ENCODE results near the gene TNNT2.

The TNNT2 gene

DNA sequence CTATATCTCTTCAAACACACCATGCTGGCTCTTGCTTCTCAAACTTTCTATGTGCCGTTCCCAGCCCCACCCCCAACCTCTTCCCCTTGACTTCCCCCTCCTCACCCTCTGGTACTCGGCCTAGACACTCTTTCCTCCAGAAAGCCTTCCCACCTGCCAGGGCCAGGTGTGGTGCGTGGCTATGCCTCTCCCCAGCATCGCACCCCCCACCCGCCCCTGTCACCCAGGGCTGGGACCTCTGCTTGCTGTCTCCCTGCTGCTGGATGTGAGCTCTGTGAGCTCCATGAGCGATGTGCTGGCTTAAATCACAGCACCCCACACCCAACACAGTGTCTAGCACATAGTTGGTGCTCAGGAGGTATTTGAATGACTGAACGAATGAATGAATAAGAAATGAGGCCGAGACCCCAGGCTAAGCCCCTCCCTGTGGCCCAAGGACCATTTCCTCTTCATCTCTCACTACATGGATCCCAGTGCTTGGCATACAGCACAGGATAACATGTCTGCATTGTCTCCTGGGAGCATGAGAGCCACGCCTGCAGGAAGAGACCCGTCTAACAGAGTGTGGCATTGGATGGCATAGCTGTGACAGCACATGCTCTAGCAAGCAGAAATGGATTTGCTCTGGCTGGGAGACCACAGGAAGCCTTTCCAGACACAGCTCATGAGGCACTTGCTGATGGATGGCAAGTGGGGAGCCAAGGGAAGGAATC lies 19.7 kb downstream of the TNNT2 start:
- DNase-seq (ENCODE audit: low read depth in 2 of 3, low spot score in 2 of 3): no peak

DNA sequence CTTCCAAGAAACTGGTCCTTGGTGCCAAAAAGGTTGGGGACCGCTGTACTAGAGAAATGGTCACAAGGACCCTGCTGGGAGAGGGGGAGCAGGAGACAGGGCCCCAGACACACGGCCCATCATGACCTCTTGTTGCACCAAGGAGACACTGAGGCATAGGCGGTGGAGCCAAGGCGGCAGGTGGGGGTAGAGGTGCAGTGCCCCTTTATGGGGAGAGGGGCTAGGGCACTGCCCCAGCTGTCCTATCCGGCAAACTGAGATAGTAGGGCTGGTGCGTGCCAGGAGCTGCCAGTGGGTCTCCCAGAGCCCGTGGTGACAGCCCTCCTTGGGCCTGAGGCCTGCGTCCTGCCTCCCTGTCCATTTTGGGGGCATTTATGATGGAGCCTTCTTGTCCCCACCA lies 20.3 kb downstream of the TNNT2 start:
- DNase-seq (ENCODE audit: low read depth in 2 of 3, low spot score in 2 of 3): no peak

DNA sequence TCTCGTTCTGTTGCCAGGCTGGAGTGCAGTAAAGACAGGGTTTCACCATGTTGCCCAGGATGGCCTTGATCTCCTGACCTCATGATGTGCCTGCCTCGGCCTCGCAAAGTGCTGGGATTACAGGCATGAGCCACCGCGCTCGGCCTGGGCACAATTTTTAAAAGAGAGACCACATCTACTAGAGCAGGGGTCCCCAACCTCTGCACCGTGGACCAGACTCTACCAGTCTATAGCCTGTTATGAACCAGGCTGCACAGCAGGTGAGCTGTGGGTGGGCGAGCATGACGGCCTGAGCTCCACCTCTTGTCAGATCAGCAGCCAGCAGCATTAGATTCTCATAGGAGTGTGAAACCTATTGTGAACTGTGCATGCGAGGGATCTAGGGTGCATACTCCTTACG lies 20.8 kb downstream of the TNNT2 start:
- no peak for DNase-seq (ENCODE audit: low read depth in 2 of 3, low spot score in 2 of 3)

DNA sequence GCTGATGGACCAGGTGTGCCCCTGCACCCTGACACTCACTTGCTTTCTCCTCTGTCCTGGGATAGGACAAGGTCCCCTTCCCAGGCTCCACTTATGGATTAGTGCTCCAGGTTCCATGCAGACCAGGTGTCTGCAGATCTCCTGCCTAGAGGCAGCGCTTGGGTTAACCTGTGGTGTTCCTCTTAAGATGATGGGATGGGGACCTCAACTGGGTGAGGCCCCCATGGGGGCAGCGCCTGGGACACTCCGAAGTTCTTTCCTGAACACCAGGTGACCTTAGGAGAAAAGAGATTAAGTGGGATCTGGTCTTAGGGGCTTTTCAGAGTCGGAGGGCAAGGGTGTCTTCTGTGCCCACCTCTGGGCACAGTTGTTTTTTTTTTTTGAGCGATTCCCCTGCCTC lies 21.2 kb downstream of the TNNT2 start:
- DNase-seq (ENCODE audit: low read depth in 2 of 3, low spot score in 2 of 3): no peak

DNA sequence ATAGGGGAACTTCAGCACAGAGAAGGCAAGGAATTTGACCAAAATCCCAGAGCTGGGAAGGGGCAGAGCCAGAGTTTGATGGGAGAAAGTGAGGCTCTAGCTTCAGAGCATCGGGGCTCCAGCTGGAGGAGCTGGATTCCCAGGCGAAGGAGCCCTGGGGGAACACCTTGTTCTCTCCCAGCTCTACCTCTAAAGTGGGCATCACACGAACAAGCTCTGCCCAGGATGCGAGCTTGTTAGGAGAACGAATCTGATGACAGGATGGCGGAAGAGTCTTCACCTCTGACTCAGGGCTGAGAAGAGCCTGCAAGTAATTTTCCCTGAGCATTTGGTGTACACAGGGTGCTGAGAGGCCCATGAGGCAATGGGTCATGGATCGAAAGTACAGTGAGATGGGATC lies 22.0 kb downstream of the TNNT2 start:
- no peak for DNase-seq (ENCODE audit: low read depth in 2 of 3, low spot score in 2 of 3)

DNA sequence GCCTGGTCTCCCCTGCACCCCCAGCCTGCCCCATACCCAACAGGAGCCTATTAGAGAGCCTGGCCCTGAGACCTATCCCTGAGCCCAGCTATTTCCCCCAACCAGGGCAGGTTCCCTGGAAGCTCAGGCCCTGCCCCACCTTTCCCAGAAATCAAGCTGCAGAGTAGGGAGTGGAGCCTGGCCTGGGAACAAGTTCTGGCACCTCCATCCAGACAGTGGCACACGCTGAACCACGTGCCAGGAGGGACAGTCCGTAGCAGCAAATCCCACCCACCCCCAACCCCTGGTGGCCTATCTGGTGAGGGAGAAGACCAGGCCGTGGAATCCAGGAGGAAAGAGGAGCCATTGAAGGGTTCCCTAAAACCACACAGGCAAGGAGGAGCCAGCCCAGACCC lies 22.6 kb downstream of the TNNT2 start:
- no peak for DNase-seq (ENCODE audit: low read depth in 2 of 3, low spot score in 2 of 3)

DNA sequence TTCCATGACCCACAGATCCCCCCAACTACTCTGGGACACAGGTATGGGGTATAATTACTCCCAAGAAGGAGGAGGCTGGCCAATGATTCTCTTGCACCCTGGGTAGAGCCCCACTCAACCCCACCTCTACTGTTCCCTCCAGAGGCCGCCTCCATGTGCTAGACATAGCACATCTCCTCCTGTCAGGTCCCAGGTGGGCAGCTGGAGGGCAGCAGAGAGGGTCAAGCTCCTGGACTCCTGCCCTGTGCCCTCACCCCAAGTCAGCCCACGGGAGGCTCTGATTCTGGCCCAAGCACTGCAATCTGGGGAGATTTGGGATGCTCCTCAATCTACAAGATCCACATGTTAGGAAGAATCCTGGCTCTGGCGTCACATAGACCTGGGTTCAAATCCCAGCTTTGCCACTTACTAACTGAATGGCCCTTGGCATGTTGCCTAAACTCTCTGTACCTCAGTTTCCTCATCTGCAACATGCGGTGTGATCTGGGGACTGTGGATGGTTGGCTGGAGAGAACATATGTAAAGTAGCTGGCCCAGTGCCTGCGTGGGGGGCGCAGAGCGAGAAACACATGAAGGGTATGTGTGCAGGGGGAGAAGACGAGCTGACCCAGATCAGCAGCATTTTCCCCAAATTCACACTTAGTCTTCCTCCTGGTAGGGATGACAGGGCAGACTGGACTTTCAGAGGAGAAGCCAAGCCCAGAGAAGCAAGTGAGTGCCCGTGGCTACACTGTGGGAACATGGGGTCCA lies 23.2 kb downstream of the TNNT2 start:
- no peak for DNase-seq (ENCODE audit: low read depth in 2 of 3, low spot score in 2 of 3)

DNA sequence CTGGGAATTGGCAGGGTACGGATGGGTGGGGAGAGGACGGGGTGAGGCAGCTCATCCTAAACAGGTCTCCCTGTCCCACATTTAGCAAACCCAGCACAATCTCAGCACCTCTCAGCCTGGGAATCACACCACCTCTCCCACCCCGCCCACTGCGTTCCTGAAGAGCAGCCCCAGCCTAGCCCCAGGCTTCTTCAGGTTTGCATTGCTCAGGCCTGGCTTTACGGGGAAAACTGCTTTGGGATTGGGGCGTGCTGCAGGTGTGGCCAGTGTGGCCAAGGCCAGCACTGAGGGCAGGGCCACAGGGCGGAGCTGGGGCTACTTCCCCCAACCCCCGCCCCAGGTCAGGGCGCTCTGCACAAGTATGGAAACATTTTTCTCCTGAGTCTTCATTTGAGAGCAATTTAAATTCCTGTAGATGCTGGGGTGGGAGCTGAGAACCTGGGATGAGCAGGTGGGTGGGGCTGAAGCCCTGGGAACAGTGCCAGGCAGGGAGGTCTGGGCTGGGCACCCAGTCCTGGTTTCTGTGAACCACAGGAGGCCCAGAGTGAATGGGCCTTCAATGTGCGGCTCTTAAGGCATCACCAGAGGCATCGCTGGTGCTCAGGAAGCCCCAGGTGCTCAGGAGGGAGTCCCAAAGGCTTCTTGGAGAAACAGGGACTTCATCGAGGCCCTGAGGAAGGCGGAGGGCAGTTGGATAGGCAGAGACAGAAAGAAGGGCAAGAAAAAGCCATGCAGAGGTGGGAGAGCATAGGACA lies 24.1 kb downstream of the TNNT2 start:
- no peak for DNase-seq (ENCODE audit: low read depth in 2 of 3, low spot score in 2 of 3)

DNA sequence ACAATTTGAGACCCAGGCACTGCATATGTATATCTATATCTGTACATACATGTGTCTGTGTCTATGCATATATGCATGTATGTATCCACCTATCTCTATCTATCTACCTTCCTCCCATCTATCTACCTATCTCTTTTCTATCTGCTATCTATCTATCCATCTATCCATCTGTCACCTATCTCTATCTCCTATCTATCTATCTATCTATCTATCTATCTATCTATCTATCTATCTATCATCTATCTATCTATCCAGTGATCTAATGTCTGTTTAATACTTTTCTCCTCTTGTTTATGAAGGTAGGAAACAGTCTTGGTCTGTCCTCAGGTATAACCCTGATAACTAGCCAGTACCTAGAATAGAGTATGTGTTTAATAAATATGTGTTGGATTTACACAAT lies 25.9 kb downstream of the TNNT2 start:
- no peak for DNase-seq (ENCODE audit: low read depth in 2 of 3, low spot score in 2 of 3)

DNA sequence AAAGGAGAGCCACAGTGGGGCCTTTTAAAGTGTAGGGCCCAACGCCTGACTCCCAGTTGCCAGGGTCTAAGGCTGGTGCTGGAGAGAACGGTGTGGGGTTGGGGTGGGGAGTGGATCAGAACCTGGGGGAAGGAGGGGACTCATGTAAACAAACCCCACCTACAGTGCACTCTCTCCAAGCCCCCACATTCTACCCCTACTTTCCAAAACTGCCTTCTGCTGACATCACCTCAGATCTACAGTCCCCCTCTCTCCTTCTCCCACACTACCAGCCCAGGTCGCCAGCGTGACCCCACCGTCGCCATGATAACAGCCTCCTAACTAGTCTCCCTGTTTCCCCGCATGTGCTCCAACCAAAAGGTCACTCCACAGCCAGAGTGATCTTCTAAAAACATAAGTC lies 26.6 kb downstream of the TNNT2 start:
- no peak for DNase-seq (ENCODE audit: low read depth in 2 of 3, low spot score in 2 of 3)

DNA sequence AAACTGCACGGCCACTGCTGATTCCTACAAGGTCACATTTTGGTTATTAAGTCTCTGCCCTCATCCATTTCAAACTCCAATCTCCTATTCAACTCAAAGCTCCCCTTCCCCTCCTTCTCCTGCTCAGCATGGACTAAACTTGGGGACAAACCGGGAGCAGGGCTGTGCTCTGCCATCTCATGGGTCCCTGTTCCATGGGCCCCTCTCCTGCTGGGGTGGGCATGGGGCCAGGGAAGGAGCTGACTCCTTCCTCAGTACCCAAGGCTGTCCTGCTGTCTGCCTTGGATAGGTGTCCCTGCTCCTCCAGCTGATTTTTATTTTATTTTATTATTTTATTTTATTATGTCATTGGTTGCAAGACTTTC lies 27.1 kb downstream of the TNNT2 start:
- DNase-seq (ENCODE audit: low read depth in 2 of 3, low spot score in 2 of 3): no peak

DNA sequence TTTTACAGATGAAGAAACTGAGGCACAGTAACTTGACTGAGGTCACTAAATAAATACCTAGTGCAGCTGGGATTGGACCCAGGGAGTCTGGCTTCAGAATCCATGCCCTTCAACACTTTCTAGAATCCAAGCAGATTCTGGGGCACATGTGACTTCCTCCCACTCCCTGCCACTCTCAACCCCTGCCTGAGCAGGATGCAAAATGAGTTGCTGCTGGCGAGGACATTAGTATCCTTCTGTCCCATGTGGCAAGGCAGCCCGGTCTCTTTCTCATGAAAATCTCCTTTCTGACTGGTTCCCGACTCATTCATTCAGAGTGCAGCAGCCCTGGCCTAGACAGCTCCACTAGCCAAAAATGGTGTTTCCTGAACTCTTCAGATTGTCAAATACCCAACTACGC lies 28.4 kb downstream of the TNNT2 start:
- no peak for DNase-seq (ENCODE audit: low read depth in 2 of 3, low spot score in 2 of 3)

DNA sequence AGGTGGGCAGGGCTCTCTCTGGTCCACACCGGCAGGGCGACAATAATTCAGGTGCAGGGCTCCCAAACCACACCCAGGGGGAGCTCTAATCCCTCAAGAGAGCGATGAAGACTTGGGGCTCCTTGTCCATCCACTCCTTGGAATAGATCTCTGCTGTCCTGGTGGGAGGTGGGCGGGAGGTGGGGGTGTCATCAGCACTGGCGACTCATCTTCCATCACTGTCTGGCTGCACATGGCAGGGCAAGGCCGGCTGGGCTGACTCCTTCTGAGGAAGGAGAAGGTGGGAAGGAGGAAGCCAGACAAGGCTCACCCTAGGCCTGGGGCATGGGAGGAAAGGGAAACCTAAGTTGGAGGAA lies 29.3 kb downstream of the TNNT2 start:
- DNase-seq (ENCODE audit: low read depth in 2 of 3, low spot score in 2 of 3): peak in 2 of 3 experiments; percentile 13 to 18

DNA sequence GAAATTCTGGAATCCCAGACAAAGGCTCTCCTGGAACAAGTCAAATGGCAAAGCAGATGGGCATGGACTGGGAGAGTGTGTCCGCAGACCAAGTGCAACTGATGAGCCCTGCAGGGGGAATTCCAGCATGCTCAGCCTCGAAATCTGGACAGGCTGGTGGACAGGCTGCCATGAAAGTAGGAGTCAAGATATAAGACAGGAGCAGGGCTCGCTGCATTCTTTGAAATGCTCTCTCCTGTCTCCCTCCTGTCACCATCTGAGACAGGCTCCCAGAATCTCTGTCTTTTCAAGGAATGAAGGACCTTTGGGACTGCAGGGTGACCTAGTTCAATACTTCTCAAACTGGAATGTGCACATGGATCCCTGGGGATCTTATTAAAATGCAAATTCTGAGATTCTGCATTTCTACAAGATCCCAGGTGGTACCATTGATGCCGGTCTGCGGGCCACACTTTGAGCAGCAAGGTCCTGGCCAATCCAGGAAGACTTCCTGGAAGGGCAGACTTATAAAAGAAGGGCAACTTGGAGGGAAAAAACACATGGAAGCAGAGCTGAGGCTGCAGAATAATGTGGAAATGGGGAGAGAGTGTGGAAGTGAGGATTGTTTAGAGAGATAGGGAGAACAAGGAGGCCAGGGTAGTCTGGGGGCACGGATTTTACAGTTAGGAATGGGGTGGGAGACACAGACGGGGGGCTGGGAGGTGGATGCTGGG lies 29.8 kb downstream of the TNNT2 start:
- DNase-seq (ENCODE audit: low read depth in 2 of 3, low spot score in 2 of 3): no peak

DNA sequence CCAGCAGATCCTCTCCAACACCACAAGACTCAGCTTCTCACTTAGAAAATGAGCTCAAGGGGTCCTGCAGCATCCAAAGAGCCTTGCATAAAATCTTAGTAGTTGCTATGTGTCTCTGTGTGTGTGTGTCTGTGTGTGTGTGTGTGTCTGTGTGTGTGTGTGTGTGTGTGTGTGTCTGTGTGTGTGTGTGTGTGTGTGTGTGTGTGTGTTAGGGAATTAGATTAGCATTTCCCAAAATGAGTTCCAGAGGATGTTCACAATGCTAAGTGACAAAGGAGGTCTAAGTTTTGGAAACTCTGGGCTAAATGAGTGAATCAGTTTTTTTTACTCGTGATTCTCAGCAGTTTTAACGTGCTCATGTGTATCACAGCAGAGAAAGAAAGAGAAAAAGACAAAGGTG lies 30.5 kb downstream of the TNNT2 start:
- no peak for DNase-seq (ENCODE audit: low read depth in 2 of 3, low spot score in 2 of 3)

DNA sequence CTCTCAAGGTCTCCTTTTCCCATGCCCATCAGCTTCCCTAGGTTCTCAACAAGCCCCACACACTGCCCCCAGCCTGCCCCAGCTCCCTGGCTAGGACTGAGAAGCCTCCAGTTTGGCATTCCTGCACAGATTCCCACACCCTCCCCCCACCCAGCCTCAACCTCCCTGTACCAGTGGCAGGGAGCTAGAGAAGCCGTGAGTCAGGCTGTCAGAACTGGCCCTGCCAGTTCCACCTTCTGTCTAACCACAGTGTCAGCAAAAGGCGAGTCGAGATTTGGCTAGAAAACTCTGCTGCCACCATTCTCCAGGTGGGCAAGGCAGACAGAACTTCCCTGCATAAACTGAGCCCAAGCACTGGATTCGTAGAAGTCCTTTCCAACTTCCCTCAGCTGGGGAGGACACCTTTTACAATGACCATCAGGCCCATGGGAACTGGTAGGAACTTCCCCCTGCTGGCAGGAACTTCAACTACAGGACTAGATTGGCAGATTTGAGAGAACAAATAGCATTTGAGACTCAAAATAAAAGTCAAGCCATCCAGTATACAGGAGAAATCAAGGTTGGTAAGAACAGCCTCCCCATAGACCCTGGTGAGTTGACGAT lies 31.0 kb downstream of the TNNT2 start:
- no peak for DNase-seq (ENCODE audit: low read depth in 2 of 3, low spot score in 2 of 3)

DNA sequence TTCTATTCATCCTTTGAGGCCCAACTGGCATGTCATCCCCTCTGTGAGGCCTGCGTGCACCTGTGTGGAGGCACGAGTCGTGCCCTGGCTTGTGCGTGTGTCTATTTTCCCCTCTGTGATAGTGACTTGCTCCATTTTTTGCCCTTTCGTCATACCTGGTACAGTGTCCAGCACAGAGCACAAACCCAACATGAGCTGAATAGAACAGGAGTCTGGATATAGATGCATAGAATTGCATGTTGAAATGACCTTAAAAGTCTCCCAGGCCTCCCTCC lies 32.5 kb downstream of the TNNT2 start:
- DNase-seq (ENCODE audit: low read depth in 2 of 3, low spot score in 2 of 3): no peak

DNA sequence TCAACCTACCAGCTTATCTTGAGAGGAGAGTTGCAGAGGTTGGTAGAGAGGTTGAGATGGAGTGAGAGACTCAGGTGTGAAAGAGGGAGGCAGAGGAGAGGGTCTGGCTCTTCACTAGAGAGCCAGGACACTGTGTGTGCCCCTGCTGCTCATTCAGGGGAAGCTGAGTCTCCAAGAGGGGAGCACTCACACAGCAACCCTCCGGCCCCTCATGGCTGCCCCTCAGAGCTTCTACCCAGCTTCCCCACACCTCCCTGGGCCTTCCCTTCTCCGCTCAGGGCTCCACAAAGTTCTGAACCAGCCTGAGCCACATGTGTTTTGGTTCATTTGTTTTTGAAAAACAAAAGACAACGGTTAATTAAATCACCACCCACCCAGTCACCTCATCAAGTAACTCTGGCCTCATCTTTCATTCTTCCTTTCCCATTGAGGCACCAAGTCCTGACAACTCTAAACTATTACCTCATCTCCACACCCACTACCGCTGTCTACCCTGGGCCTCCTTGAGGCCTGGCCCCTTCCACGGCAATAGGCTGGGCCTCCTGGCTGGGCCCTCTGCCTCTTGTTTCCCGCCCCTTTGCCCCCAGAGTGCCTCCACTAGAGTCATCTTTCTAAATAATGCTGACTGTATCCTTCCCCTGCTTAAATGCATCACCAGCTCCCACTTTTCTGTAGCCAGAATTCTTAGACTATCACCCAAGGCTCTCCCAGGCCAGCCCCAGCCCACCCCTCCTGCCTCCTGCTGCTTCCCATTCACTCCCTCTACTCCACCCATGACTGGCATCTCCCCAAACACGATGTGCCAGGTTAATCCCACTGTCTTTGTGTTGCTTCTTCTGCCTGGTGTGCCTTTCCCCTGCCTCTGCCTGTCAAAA lies 33.0 kb downstream of the TNNT2 start:
- DNase-seq (ENCODE audit: low read depth in 2 of 3, low spot score in 2 of 3): no peak

DNA sequence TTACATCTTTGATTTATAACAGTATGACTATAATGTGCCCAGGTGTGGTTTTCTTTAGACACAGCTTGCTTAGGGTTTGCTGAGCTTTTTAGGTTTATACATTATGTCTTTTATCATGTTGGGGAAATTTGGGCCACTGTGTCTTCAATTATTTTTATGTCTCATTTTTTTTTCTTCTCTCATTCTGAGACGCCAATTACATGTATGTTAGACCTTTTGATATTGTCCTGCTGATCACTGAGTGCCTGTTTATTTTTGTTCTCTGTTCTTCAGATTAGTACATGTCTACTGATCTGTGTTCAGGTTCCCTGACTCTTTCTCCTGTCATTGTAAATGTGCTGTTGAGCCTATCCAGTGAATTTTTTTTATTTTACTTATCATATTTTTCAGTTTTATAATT lies 36.1 kb downstream of the TNNT2 start:
- DNase-seq (ENCODE audit: low read depth in 2 of 3, low spot score in 2 of 3): no peak

DNA sequence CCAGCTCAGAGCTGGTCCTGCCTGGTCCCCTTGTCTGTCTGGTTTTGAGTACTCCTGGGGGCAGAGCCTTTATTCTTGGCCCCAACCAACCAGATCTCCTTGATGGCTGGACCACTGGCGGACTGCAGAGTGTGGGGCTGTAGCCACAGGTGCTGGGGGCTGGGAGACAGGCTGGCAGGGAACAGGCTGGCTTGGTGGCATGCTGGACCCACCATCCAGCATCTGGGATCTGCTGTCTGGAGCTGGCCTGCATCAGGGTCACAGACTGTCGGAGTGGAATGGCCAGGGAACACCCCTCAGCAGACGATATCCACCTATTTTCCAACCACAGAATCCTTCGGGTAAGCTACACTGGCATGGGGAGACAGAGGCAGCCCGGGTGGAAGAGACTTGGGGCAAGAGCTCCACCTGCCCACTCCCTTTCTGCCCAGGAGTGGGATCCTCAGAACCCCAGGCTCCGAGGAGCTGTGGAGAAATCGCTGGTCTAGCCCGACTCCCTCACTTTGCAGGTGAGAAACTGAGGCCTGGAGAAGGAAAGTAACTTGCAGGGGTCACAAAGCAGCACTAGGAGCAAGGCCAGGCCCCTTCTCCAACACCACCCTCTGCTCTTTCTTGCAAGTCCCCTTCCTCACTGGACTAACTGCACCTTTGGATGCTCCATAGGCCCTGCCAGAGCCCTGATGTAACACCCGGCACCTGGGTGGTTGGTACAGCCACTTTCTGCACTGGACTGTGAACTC lies 40.6 kb downstream of the TNNT2 start:
- DNase-seq (ENCODE audit: low read depth in 2 of 3, low spot score in 2 of 3): no peak

Data from activated CD8-positive, alpha-beta memory T cell treated with anti-CD3 and anti-CD28 coated beads for 48 hours (primary cell).